Right cardiac atrium (tissue), 5 donors: Measurements from ENCODE around the gene NID2. TPM values are rescaled to one million over a fixed set of nuclear protein-coding genes. Genes with fewer than 3 reads are reported as not detected.

Source experiments
- ATAC-seq, 2 donors: fragments of 200-7000 bp; cut with Tn5 transposase; one replicate each; pipeline versions ENCODE4 v1.8.0 to v1.9.1; 2020; ENCODE audit warnings: moderate library complexity in 2 of 2, mild to moderate bottlenecking in 1 of 2
- DNase-seq, 3 donors: peaks; one replicate each; pipeline ENCODE4 v3.0.0-alpha.2; 2020
- H3K27ac ChIP-seq: one replicate; pipeline ENCODE4 v1.5.1; 2013; ENCODE audit warnings: mild to moderate bottlenecking, low read length, control low read depth, moderate library complexity
- H3K27me3 ChIP-seq: one replicate; pipeline ENCODE4 v1.6.1; 2013; ENCODE audit not compliant: control insufficient read depth, insufficient read depth
- H3K4me1 ChIP-seq: one replicate; pipeline ENCODE4 v1.6.1; 2013; ENCODE audit warnings: low read length; ENCODE audit not compliant: control insufficient read depth, insufficient read depth
- H3K4me3 ChIP-seq: one replicate; pipeline ENCODE4 v1.5.1; 2013; ENCODE audit warnings: low read length, control low read depth
- H3K9me3 ChIP-seq: one replicate; pipeline ENCODE4 v1.6.1; 2013; ENCODE audit warnings: low read length; ENCODE audit not compliant: control insufficient read depth
- WGBS: extraction: QIAGEN DNeasy Blood & Tissue Kit; methylation state at CpG from one replicate; pipeline ENCODE4 v1.1.7; 2013; 5-methylcytosine and 5-hydroxymethylcytosine counted together
- intact Hi-C, 4 donors: fragments of 100-400 bp; cut with DNase I; formaldehyde crosslinking; loops; one replicate each; pipeline versions ENCODE4 v1.11.0 to v1.14.0; 2022 to 2023
- polyA plus RNA-seq: library from polyadenylated mRNA; stranded (reverse); fragments of 200-250 nt; gene quantifications from one replicate; pipeline ENCODE4 v1.2.3, GENCODE V29; 2013
- total RNA-seq, 4 donors: library from RNA; stranded (reverse); fragmentation: NEBNext Ultra II Directional; extraction: Animal tissue kit (Norgen Biotek cat#: 25700); gene quantifications; one replicate each; pipeline ENCODE4 v1.2.1, GENCODE V29; 2021
- donor health status: healthy with polysubstance abuse.
- donor health status: DM: no; HTN: yes; CAD: no.
- donor health status: DM: no; HTN: no; CAD: no.
- donor health status: DM: no; HTN: yes; CAD: no; lungs with severe emphysema.
- donor health status: DM: yes; HTN: yes; CAD: no.

NID2 gene
- total and polyA plus RNA-seq, 5 donors, result 18.9 to 38.1 (median 25.9) TPM

GRCh38 chr14:52070051-52070431, 1.2 kb upstream of the NID2 start:
- Histone ChIP-seq H3K9me3 (no peaks in the 10 kb centered on the region), H3K4me1 (no peaks in the 10 kb centered on the region), H3K27ac (peak overlapping the region; percentile 71), H3K4me3 (peak overlapping the region; percentile 71), H3K27me3 (no peaks in the 10 kb centered on the region)
- DNase-seq, result no peak
- WGBS, result 49% methylated on average over 3 of the region's 3 CpGs
- ATAC-seq, result no peak
- intact Hi-C loops, result loop anchor here in 2 of 4 donors (5.0 to 10.0 kb wide), 2 partner anchors 55 to 73 kb away; no protein-coding TSS in a partner anchor

GRCh38 chr14:52069307-52070050, 620 bp upstream of the NID2 start:
- H3K4me1 ChIP-seq, result no peaks in the 10 kb centered on the region
- H3K9me3 ChIP-seq, result no peaks in the 10 kb centered on the region
- 1% methylated on average over 54 of the region's 54 CpGs for WGBS
- intact Hi-C loops, result loop anchor here (5.0 to 10.0 kb wide), 6 partner anchors 37 to 72 kb away; no protein-coding TSS in a partner anchor
- ATAC-seq (peak; percentile 70 to 79), DNase-seq (peak in 2 of 3 donors; percentile 42 to 63)
- H3K27me3 ChIP-seq, result no peaks in the 10 kb centered on the region
- peak overlapping the region; percentile 71 for H3K27ac ChIP-seq
- H3K4me3 ChIP-seq, result peak overlapping the region; percentile 71

GRCh38 chr14:52067873-52068614, 815 bp downstream of the NID2 start:
- H3K4me1 ChIP-seq, result peaks cover 4% of the 10 kb centered on the region
- ATAC-seq, result peak; percentile 50 to 52
- H3K4me3 ChIP-seq, result peak overlapping the region; percentile 71
- DNase-seq, result peak; percentile 45 to 75 (median 70)
- intact Hi-C loops, result loop anchor here in 3 of 4 donors (5.0 to 10.0 kb wide), 4 partner anchors 36 to 61 kb away; no protein-coding TSS in a partner anchor
- H3K27ac ChIP-seq, result peak overlapping the region; percentile 34
- under 1% methylated on average over 49 of the region's 49 CpGs for WGBS
- H3K9me3 ChIP-seq, result no peaks in the 10 kb centered on the region
- H3K27me3 ChIP-seq, result no peaks in the 10 kb centered on the region

- H3K27ac ChIP-seq, result no peak overlapping the region
- intact Hi-C loops, result loop anchor here in 1 of 4 donors (10.0 kb wide), 1 partner anchor 49 kb away; no protein-coding TSS in a partner anchor
- DNase-seq, result no peak
- 75% methylated on average over 2 of the region's 2 CpGs for WGBS
- ATAC-seq, result no peak
- H3K27me3 ChIP-seq, result no peaks in the 10 kb centered on the region
- H3K4me1 ChIP-seq, result peaks cover 15% of the 10 kb centered on the region
- H3K4me3 ChIP-seq, result no peak overlapping the region
- H3K9me3 ChIP-seq, result no peaks in the 10 kb centered on the region
Measured at GRCh38 chr14:52064174-52064573, 4.7 kb downstream of the NID2 start.

GRCh38 chr14:52063052-52063462, 5.8 kb downstream of the NID2 start:
- H3K4me3 ChIP-seq, result no peak overlapping the region
- DNase-seq (peak; percentile 28 to 62 (median 54)), ATAC-seq (peak in 1 of 2 donors; percentile 65)
- H3K27me3 ChIP-seq, result no peaks in the 10 kb centered on the region
- peaks cover 17% of the 10 kb centered on the region for H3K4me1 ChIP-seq
- H3K9me3 ChIP-seq, result no peaks in the 10 kb centered on the region
- intact Hi-C loops, result loop anchor here in 1 of 4 donors (10.0 kb wide), 1 partner anchor 48 kb away; no protein-coding TSS in a partner anchor
- 9% methylated on average over 2 of the region's 2 CpGs for WGBS
- peak overlapping the region; percentile 94 for H3K27ac ChIP-seq

- intact Hi-C loops, result loop anchor here in 1 of 4 donors (10.0 kb wide), 1 partner anchor 47 kb away; no protein-coding TSS in a partner anchor
Measured at GRCh38 chr14:52061890-52062289, 7.0 kb downstream of the NID2 start.

GRCh38 chr14:52061390-52061789, 7.5 kb downstream of the NID2 start:
- ATAC-seq (peak; percentile 80 to 87), DNase-seq (peak; percentile 37 to 64 (median 58))
- H3K4me3 ChIP-seq, result no peak overlapping the region
- intact Hi-C loops, result loop anchor here in 1 of 4 donors (10.0 kb wide), 1 partner anchor 47 kb away; no protein-coding TSS in a partner anchor
- H3K4me1 ChIP-seq, result peaks cover 17% of the 10 kb centered on the region
- WGBS, result 50% methylated on average over 5 of the region's 5 CpGs
- no peaks in the 10 kb centered on the region for H3K27me3 ChIP-seq
- no peaks in the 10 kb centered on the region for H3K9me3 ChIP-seq
- peak overlapping the region; percentile 63 for H3K27ac ChIP-seq

More at GRCh38 chr14:52061890-52062289, 7.0 kb downstream of the NID2 start:
- Histone ChIP-seq H3K4me1 (peaks cover 17% of the 10 kb centered on the region), H3K9me3 (no peaks in the 10 kb centered on the region), H3K27me3 (no peaks in the 10 kb centered on the region), H3K4me3 (no peak overlapping the region), H3K27ac (no peak overlapping the region)
- WGBS, result 51% methylated on average over 1 of the region's 1 CpG
- ATAC-seq (no peak), DNase-seq (no peak)

- intact Hi-C loops, result loop anchor here in 1 of 4 donors (10.0 kb wide), 1 partner anchor 45 kb away; no protein-coding TSS in a partner anchor
- H3K4me3 ChIP-seq, result no peak overlapping the region
- peak overlapping the region; percentile 88 for H3K27ac ChIP-seq
Measured at GRCh38 chr14:52060080-52060479, 8.8 kb downstream of the NID2 start.

GRCh38 chr14:52059649-52060048, 9.2 kb downstream of the NID2 start:
- Histone ChIP-seq H3K4me1 (peaks cover 17% of the 10 kb centered on the region), H3K27me3 (no peaks in the 10 kb centered on the region), H3K9me3 (no peaks in the 10 kb centered on the region), H3K27ac (no peak overlapping the region), H3K4me3 (no peak overlapping the region)
- DNase-seq (no peak), ATAC-seq (peak in 1 of 2 donors; percentile 16)
- intact Hi-C loops, result loop anchor here in 1 of 4 donors (10.0 kb wide), 1 partner anchor 45 kb away; no protein-coding TSS in a partner anchor

More at GRCh38 chr14:52060080-52060479, 8.8 kb downstream of the NID2 start:
- ATAC-seq (peak; percentile 55 to 68), DNase-seq (peak; percentile 35 to 70 (median 63))
- peaks cover 17% of the 10 kb centered on the region for H3K4me1 ChIP-seq
- 13% methylated on average over 6 of the region's 6 CpGs for WGBS
- H3K27me3 ChIP-seq, result no peaks in the 10 kb centered on the region
- no peaks in the 10 kb centered on the region for H3K9me3 ChIP-seq

- intact Hi-C loops, result no loop called here
- DNase-seq, result no peak
- Histone ChIP-seq H3K9me3 (no peaks in the 10 kb centered on the region), H3K27me3 (no peaks in the 10 kb centered on the region), H3K4me3 (no peak overlapping the region), H3K4me1 (peaks cover 24% of the 10 kb centered on the region), H3K27ac (peak overlapping the region; percentile 37)
- WGBS, result 49% methylated on average over 3 of the region's 3 CpGs
- ATAC-seq, result no peak
Measured at GRCh38 chr14:52058341-52058740, 10.5 kb downstream of the NID2 start.
